Neural crest cell (in vitro differentiated cells): ENCODE measurements around the gene BABAM2. TPM values are rescaled to one million over a fixed set of nuclear protein-coding genes. Genes with fewer than 3 reads are reported as not detected.
"Not testable (repeated sequence)": the region's sequence is repeated elsewhere in the genome, so short reads cannot be mapped to it uniquely, and the experiment has no call there.

ENCODE experiments used
- DNase-seq: peaks from one replicate; pipeline ENCODE4 v3.0.0; 2021; ENCODE audit warnings: low read depth, mixed read lengths, low spot score
- H3K27ac Mint-ChIP-seq: one replicate; pipeline ENCODE4 v1.8.0; 2021; ENCODE audit warnings: mild to moderate bottlenecking, mixed read lengths; ENCODE audit not compliant: unreplicated experiment
- H3K27me3 Mint-ChIP-seq: 2 replicates; pipeline ENCODE4 v1.8.0; 2021; ENCODE audit warnings: low read depth, mild to moderate bottlenecking, mixed read lengths
- H3K36me3 Mint-ChIP-seq: 2 replicates; pipeline ENCODE4 v1.8.0; 2021; ENCODE audit warnings: low read depth, mild to moderate bottlenecking, mixed read lengths
- H3K4me1 Mint-ChIP-seq: 2 replicates; pipeline ENCODE4 v1.8.0; 2021; ENCODE audit warnings: mixed read lengths
- H3K4me3 Mint-ChIP-seq: one replicate; pipeline ENCODE4 v1.8.0; 2021; ENCODE audit warnings: mild to moderate bottlenecking, mixed read lengths
- H3K9me3 Mint-ChIP-seq: 2 replicates; pipeline ENCODE4 v1.8.0; 2021; ENCODE audit warnings: mixed read lengths
- CTCF ChIP-seq: fragments of 200-600 bp; sonication (generic); conservative IDR thresholded peaks from 2 replicates; pipeline ENCODE4 v1.5.0; 2021; ENCODE audit warnings: antibody characterized with exemption, mild to moderate bottlenecking
- total RNA-seq: library from RNA; stranded (reverse); gene quantifications from 2 replicates; pipeline ENCODE4 v1.2.1, GENCODE V29; 2021

The BABAM2 gene
- total RNA-seq, 1 donor from 2014 or later = 28.6 TPM

GRCh38 chr2:27856956-27857355, 33.6 kb upstream of the BABAM2 start:
- H3K4me3 Mint-ChIP-seq = no peak overlapping the region
- H3K4me1 Mint-ChIP-seq = no peaks in the 10 kb centered on the region
- H3K27ac Mint-ChIP-seq = no peak overlapping the region
- TF ChIP-seq CTCF = no peak
- no peaks in the 10 kb centered on the region for H3K36me3 Mint-ChIP-seq
- H3K27me3 Mint-ChIP-seq = no peaks in the 10 kb centered on the region
- DNase-seq = no peak
- H3K9me3 Mint-ChIP-seq = peaks cover 15% of the 10 kb centered on the region

- DNase-seq = no peak
- H3K36me3 Mint-ChIP-seq = no peaks in the 10 kb centered on the region
- H3K9me3 Mint-ChIP-seq = peaks cover 15% of the 10 kb centered on the region
- H3K27ac Mint-ChIP-seq = no peak overlapping the region
- H3K4me3 Mint-ChIP-seq = no peak overlapping the region
- no peaks in the 10 kb centered on the region for H3K4me1 Mint-ChIP-seq
- TF ChIP-seq CTCF = no peak
- no peaks in the 10 kb centered on the region for H3K27me3 Mint-ChIP-seq
Observed at GRCh38 chr2:27857417-27858172, 32.9 kb upstream of the BABAM2 start.

- TF ChIP-seq CTCF = no peak
- H3K27ac Mint-ChIP-seq = no peak overlapping the region
- DNase-seq = no peak
- no peaks in the 10 kb centered on the region for H3K36me3 Mint-ChIP-seq
- H3K9me3 Mint-ChIP-seq = peaks cover 10% of the 10 kb centered on the region
- no peaks in the 10 kb centered on the region for H3K4me1 Mint-ChIP-seq
- no peak overlapping the region for H3K4me3 Mint-ChIP-seq
- no peaks in the 10 kb centered on the region for H3K27me3 Mint-ChIP-seq
Observed at GRCh38 chr2:27860111-27860510, 30.4 kb upstream of the BABAM2 start.

- Mint-ChIP-seq H3K4me3 (no peak overlapping the region), H3K27ac (no peak overlapping the region), H3K27me3 (no peaks in the 10 kb centered on the region), H3K4me1 (no peaks in the 10 kb centered on the region), H3K36me3 (no peaks in the 10 kb centered on the region), H3K9me3 (no peaks in the 10 kb centered on the region)
- no peak for DNase-seq
- TF ChIP-seq CTCF = no peak
Observed at GRCh38 chr2:27863146-27863545, 27.4 kb upstream of the BABAM2 start.

GRCh38 chr2:27863955-27864354, 26.6 kb upstream of the BABAM2 start:
- not testable (repeated sequence) for H3K27me3 Mint-ChIP-seq

GRCh38 chr2:27866237-27866636, 24.3 kb upstream of the BABAM2 start:
- Mint-ChIP-seq H3K27ac (no peak overlapping the region), H3K9me3 (no peaks in the 10 kb centered on the region), H3K4me3 (no peak overlapping the region), H3K27me3 (no peaks in the 10 kb centered on the region), H3K36me3 (no peaks in the 10 kb centered on the region), H3K4me1 (no peaks in the 10 kb centered on the region)
- no peak for DNase-seq
- TF ChIP-seq CTCF = no peak

More at GRCh38 chr2:27863955-27864354, 26.6 kb upstream of the BABAM2 start:
- H3K36me3 Mint-ChIP-seq, DNase-seq, H3K4me1 Mint-ChIP-seq, H3K27ac Mint-ChIP-seq, H3K4me3 Mint-ChIP-seq, H3K9me3 Mint-ChIP-seq: not testable (repeated sequence)
